Activated CD4-positive, alpha-beta T cell treated with anti-CD3 and anti-CD28 coated beads for 48 hours (primary cell): ENCODE data around the gene ERF.

Source experiments
- DNase-seq: peaks from one replicate; pipeline ENCODE4 v3.0.0-alpha.2; 2020

The ERF gene

DNA sequence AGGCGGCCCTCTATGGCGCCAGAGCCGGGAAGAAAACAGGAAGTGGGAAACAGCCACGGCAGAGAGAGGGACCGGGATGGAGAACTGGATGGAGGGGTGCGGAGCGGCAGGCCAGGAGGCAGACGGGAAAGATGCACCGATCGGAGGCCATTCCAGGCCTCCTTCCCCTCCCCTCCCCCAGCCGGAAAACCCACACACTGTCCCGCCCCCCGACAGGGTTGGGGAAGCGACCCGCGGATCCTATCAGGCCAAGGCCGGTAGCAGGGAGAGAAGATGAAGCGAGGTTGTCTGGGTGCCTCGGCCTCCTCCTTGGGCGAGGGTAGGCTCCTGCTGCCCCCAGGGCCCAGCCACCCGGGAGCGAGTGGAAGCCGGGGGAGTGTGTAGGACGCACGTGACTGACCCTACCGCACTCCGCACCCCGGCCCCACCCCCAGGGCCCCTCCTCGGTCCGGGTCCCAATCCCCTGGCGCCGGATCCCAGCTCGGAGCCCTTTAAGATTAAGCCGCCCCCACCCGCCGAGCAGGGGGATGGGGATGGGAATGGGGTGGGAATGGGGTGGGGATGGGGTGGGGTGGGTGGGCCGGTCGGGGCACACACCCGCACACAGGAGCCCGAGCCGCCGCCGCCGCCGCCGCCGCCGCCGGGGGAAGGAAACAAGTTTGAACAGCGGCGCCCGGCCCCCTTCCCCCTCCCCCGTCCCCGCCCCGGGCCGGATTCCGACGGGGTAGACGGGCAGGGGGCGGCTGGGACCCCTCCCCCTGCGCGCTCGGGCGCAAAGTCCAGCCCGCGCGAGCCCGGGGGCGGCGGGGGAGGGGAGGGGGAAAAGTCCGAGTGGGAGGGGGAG, 1.5 kb downstream of the ERF start:
- peak; percentile 75 for DNase-seq

DNA sequence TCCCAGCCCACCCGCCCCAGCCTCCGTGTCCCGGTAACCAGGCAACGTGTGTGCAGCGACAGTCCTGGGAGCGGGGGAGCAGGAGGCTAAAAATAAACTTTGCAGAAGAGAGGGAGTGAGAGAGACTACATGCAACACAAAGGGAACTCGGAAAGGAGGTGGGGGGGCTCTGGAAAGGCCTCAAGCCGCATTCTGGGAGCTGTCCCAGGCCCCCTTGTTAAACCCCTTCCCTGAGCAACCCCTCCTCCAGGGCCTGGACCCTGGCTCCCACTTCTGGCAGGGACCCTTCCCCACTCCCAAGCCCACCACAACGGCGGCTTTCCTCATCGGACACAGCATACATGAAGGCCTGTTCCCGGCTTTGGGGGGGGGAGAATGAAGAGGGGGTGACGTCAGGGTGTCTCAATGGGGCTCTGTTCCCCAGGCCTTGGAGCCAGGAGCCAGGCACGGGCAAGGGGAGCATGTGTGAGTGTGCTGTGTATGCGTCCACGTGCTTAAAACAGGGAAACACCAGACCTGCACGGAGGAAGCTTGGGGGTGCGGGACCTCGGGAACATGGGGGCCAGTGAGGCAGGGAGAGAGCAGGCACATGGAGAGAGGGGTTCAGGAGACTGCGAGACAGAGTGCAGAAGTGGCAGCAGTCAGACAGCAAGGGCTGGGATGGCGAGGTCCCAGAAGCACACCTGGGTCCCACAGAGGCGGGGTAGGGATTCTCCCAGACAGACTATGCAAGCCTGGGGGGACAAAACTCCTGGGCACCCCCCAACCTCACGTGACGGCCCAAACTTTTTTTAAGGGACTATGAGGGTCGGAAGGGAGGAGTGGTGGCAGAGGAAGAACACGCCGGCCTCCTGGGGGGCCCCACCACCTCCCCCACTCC, 2.3 kb downstream of the ERF start:
- DNase-seq = peak; percentile 34

DNA sequence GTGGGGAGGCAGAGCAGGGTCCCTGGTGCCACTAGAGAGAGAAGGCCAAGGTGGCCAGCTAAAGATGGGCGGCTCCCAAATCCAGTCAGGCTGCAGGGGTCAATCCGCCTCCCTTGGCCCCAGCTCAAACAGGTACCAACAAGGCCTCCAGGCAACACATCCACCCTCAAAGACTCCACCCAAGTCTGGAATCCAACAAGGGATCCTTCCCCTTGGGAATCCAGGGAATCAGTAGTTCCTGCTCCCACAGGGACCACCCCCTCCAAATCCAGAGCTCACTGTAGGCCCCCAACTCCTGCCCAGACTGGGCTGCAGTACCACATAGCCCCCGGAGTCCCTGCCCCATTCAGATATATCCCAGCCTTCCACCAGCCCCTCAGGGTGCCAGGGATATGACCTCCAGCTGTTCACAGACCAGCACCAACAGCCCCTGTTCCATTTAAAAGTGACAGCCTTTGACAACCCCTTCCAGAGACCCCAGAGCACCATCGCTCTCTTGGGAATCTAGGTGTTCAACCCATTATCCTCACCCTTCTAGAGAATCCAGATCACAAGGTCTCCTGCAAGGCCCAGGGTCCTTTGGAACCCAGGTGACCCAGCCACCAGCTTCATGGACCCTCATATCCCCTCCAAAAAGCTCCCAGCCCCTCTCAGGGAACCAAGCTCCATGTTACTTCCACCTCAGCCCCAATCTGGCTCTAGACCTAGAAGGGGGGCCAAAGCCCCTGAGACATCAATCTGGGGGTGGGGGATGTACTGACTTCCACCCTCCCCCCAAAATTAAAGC, 3.2 kb downstream of the ERF start:
- DNase-seq = no peak

DNA sequence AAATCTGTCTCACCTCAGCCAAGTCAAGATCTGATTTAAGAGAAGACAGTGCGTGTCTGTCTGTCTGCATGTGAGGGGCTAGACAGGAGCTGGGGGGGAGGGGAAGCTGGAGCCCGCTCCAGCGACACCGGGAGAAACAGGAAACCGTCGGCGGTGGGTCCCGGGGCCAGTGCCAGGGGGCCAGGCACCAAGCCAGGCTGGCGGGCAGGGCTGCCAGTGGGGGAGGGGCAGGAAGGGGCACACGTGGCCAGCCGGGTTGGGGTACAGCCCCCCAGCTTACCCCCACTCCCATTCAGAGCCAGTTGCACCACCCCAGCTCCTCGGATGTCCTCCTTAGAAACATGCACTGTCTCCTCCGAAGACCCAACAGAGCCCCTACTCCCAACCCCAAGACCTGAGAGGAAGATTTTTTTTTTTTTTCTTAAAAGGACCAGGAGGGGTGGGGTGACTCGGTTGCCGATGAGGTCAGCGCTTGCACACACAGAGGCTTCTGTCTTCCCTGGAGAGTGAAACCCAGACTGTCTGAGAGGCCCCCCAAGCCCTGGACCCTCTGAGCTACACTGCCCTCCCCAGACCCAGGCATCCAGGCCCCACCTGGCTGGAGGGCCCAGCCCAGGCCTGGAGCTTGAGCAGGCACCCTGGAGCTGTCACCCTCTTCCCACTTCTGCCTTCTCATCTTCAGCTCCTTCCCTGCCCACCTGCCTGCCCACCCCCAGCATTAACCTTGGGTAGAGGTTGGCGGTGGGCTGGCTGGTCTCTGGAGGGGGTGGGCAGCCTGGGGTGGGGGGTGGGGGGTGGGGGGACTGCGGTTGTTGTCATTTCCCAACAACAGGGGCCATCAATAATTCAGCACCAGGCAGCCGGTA, 4.0 kb downstream of the ERF start:
- DNase-seq = peak; percentile 39

DNA sequence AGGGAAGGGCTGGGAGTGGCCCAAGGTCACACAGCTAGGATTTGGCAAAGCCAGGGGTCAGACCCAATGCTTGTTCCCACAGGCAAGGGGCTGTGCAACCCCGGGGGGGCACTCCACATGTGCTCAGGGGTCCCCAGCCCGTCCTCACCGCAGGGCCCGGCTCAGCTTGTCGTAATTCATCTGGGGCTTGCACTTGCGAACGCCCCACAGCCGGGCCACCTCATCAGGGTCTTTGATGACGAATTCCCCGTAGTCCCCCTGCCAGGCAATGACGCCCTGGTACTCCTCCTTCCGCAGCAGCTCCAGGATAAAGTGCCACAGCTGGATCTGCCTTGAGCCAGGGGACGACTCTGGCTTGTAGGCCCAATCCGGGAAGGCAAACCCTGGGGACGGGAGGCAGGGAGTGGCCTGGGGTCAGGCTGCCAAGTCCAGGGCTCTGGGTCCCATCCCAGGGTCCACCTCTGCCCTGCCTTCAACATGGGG, 4.7 kb downstream of the ERF start:
- DNase-seq = no peak

DNA sequence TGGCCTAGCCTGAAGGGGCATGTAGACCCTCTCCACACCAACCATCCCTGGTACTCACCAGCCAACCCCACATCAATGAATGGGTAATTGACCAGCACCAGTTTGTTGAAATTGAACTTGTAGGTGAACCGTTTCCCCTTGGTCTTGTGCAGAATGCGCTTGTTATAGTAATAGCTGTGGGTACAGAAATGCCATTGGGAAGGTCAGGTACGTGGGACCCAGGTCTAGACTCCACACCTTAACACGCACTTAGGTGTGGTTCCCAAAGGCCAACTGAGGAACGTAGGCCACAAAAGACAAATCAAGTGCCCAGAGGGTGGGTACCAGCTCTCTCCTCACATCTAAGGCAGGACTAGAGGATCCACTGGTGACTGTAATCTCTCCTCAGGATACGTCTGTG, 5.2 kb downstream of the ERF start:
- DNase-seq = no peak

DNA sequence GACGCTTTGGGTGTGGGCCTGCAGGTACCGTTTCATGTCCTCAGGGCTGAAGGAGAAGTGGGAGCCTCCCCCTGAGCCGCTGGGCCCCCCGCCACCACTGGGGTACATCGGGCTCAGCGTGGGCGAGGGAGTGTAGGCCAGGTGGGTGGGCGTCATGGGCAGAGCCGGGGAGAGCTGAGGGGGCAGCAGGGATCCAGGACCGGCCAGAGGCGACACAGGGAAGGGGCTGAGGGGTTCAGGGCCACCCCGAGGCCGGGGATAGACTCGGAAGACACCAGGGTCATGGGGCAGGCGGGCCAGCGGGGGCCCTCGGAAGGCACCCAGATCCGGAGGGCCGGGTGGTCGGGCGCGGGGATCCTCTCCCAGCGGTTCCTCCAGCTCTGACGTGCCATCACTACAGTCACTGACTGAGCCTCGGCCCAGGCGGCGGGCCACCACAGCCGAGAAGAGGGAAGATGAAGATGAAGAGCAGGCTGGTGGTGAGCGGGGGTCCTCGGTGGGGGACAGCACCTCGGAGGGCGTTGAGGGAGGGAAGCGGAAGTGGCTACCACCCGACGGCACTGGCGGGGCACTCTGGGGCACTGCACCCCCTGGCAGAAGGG, 5.7 kb downstream of the ERF start:
- no peak for DNase-seq

DNA sequence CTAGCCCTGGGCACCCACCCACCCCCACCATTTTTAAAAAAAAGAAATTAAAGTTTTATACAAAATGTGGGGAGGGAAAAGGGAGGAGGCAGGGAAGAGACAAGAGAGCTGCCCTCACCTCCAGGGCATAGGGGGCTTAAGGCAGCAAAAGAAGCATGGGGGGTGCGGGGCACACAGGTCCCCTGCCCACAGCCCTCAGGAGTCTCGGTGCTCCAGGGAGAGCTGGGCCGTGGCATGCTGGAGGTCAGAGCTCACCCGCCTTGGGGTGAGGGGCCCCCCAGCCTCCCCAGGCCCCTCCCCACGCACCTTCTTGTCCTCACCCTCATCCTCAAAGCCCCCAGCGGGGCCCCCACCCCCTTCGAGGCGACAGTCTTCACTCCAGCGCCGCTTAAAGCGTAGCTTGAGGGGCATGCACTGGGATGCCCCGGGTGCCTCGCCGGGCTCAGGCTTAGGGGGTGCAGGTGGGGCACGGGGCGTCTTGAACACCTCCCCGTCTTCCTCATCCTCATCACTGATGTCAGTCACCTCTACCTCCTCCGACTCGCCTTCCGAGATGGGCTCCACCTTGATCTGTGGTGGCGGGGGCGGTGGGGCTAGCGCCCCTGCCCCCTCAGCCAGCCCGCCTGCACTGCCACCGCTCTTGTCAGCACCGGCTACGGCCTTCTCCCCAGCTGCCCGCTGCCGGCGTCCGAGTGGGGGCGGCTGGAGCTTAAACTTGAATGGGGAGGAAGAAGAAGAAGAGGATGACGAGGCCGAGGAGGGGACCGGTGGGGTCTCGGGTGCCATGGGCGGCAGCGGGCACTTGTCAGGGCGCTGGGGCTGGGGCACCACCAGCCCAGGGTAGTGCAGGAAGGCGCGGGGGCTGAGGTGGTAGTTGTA, 6.4 kb downstream of the ERF start:
- DNase-seq = no peak

DNA sequence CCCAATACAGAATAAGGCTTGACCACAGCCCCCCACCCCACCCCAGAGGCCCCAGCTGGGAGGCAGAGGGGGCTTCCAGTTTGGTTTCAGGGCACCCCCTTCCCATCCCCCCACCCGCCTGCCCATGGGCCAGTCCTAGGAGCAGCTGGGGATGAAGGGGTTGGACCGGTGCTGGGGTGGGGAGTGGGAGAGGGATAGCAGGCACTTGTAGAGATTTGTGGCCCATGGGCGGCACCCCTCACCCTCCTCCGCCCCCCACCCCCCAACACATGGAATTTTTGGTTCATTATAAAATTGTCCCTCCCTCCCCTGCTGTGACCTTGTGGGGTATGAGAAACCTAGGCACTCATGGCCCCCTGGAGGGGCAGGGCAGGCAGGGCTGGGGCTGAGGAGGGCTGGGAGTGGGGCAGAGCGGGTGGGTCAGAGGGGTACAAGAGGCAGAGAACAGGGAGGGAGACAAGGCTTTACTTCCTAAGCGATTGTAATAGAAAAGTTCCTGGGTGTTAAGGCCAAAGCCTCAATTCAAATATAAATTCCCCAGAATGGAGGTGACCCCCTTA, 7.2 kb downstream of the ERF start:
- no peak for DNase-seq

DNA sequence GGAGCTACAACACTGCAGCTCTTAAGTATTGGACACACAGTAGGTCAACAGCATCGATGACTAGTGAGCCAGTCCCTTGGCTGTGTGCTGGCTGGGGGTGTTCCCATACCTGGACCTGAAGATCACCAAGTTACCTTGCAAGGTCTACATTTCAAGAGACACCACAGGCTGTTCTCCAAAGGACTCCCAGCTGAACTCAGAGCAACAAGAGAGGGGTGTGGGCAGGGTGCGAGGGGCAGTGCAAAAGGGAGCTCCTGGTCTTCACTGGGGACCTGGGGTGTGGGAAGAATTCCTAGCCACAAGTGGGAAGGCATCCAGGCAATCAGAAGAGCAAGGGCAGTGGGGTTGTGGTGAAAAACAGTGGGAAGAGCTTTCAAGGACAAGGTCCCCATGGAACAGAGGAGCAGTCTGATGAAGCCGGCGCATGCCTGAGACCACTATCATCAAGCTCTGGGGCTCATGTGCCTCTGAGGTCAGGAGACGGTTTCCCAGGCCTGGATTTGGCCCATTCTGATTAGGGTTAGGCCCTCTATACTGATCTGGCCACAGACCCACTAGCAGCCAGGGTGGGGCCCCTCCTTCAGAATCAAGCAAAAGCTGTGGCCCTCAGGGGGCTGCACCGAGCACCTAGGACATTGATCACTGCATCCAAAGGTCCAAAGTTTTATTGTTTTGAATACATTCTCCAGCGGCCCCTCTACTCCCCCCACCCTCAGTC, 7.8 kb downstream of the ERF start:
- DNase-seq = no peak

DNA sequence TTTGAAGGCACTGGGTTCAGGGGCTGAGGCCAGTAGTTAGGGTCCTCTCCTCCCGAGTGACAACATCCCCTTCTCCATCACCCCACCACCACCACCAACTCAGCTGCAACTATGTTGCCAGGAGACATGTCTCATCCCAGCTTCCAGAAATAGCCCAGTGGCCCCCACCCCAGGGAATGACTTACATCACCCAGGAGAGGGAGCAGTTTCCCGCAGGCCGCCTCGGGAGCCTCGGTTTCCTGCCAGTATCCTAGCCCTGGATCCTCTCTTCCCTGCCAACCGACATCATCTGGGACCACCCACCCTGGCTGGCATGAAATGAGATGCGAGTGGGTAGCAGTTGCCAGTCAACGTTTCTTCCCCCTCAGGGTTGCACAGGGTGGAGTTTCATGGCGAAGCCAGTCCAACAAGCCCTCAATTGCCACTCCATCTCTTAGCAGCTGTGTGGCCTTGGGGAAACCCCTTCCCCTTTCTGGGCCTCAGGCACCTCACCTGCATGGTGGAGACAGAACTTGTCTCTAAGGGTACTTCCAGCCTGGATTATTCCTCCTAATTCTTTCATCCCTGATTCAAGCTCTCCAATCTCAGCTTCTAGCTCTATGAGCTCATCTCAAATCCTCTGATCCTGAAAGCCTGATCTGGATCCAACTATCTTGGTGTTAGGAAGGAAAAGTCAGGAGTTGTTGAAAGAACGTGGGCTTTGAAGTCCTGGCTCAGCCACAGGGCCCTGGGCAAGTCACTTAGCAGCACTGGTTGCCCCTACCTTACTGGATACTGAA, 8.6 kb downstream of the ERF start:
- no peak for DNase-seq

DNA sequence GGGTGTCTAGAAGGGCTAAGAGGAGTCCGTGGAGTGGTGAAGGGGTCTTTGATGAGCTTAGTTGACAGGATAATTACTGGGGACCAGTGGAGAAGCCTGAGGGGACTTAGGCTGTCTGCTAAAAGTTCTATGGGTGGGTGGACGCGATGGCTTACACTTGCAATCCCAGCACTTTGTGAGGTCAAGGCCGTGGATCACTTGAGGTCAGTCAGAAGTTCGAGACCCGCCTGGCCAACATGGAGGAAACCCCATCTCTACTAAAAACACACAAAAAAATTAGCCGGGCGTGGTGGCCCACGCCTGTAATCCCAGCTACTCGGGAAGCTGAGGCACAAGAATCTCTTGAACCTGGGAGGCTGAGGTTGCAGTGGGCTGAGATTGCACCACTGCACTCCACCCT, 9.7 kb downstream of the ERF start:
- no peak for DNase-seq

DNA sequence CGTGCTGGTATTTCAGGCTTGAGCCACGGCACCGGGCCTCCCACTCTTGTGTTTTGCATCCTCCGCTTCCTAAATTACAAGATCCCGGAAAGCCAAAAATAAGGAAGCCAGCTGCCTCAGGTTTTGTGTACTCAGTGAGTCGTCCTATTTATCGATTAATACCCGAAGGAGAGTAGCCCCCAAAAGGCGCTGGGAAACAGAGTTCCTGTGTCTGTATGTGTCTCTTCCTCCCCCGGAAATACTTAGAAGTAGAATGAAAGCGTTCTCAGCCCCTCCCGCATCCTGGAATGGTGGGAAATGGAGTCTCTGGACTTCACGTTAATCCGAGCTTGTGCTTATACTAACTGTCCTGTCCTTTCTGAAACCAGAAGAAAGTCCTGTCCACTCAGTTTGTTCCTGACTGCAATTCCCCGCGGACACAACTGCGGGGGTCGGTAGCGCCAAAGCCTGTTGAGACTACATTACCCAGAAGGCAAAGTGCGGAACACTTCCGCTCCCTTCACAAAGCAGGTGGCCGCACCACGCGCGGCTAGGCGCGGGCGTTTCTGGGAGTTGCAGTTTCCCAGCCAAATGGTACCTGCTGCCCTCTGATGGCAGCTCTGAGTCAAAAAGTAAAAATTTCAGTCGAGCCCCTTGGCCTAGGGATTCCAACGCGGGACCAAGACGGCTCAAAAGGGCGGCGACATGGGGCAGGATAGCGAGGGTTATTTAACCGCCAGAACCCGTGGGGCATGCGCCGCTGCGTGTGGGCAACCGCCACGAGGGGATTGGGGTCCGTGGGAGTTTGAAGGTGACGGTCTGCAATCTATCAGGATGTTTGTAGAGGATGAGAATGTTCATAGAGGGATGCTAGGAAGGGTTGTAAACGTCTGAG, 10.3 kb downstream of the ERF start:
- peak; percentile 95 for DNase-seq

DNA sequence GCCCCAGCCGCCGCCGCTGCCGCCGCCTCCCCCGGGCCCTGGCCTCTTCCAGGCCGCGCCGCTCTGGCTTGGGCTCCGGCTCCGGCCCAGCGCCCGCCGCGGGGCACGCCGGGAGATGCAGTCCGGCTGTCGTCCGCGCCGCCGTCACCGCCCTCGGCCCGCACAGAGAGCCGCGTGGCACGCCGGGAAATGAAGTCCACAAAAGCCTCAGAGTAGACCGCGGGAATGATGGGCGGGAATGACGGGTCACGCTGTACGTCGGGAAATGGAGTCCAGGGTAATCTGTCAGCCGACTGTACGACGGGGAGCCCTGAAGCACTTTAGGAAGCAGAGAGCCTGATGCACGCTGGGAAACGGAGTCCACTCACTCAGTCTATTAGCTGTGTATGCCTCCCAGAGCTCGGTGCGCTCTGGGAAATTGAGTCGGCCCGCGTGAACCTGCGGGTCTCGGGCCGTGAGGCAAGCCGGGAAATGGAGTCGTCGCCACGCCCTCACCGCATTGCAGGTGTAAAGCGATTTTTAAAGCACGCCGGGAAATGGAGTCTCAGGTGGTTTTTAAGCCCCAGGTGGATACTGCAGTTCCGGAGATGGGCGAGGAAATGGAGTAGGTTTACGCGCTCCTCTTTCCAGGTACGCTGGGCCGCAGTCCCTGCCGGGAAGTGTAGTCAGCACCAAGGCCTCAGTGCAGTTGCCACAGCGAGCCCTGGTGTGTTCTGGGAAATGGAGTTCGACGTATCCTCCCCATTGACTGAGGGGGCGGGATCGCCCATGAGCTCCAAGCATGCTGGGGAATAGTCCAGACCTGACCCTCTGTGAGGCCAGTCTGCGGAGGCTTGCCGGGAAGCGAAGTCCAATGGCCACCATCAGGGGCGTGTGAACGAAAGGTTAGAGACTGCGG, 12.2 kb downstream of the ERF start, which contains the start of gene GSK3A:
Gene GSK3A, minus strand, starts transcription at position 91 of the 898 bp plus-strand sequence. CDS start 137 bp downstream, outside the sequence.
- peak; percentile 96 for DNase-seq

DNA sequence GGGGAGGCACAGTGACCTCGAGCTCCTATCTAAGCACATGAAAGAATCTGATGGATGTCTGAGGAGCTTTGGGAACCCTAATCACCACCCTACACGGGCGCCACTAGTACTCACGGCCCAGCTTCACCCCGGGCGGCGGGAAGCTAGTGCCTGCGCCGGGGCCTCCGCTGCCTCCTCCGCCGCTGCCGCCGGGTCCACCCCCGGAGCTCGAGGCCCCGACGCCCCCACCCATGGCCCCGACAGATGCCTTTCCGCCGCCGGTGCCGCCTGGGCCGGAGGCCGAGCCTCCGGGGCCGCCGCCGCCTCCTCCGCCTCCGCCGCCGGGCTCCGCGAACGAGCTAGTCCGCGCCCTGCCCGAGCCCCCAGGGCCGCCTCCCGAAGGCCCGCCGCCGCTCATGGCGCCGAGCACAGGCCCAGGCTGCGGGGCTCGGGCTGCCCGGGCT, 12.8 kb downstream of the ERF start:
- DNase-seq = peak; percentile 49

DNA sequence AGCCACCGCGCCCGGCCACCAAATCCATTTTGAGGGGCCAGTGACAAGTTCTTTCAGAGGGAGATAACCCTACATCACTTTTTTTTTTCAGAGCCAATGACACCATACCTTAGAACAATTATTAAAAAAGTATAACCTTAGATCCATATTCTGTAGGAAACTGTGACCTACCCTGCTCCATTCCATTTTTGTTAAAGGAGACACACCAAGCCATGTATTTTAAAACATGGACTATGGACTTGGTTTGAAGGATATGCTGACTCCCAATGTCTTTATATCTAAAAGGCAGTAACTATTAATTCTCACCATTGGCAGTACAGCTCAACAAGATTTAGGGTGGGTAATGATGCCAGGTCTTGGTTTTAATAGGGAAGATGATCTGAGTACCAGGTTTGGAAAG, 13.6 kb downstream of the ERF start:
- DNase-seq = no peak
